A549 (cell line): ENCODE results near the gene CEACAM7.

Source experiments
- BHLHE40 ChIP-seq: IDR thresholded peaks from 2 replicates; pipeline ENCODE4 v1.6.1; 2012; ENCODE audit warnings: low read depth, low read length, inconsistent platforms
- CHD2 ChIP-seq: fragments of 150-350 bp; IDR thresholded peaks from 2 replicates; pipeline ENCODE4 v1.6.1; 2014; ENCODE audit warnings: low read length; ENCODE audit not compliant: partially characterized antibody
- ESRRA ChIP-seq: fragments of 150-350 bp; IDR thresholded peaks from 2 replicates; pipeline ENCODE4 v1.6.1; 2014; ENCODE audit warnings: mild to moderate bottlenecking, low read length, borderline replicate concordance
- MAX ChIP-seq: IDR thresholded peaks from 2 replicates; pipeline ENCODE4 v1.6.1; 2012
- POLR2A ChIP-seq: IDR thresholded peaks from 2 replicates; pipeline ENCODE4 v1.6.1; 2012; ENCODE audit warnings: mild to moderate bottlenecking, low read length
- RAD21 ChIP-seq, 2 experiments: fragments of >200 bp in 1 of 2; sonication (Bioruptor Twin) in 1 of 2; formaldehyde crosslinking in 1 of 2; IDR thresholded peaks in 1 of 2; conservative IDR thresholded peaks in 1 of 2; 2 replicates in 1 of 2; 3 replicates in 1 of 2; pipeline ENCODE4 v1.6.1; 2012 to 2018; ENCODE audit warnings: inconsistent platforms in 1 of 2
- USF2 ChIP-seq: fragments of 450-650 bp; IDR thresholded peaks from 2 replicates; pipeline ENCODE4 v1.6.1; 2014; ENCODE audit warnings: antibody characterized with exemption
- ZC3H11A ChIP-seq: fragments of 450-650 bp; IDR thresholded peaks from 2 replicates; pipeline ENCODE4 v1.6.1; 2014; ENCODE audit warnings: antibody characterized with exemption, mild to moderate bottlenecking
- TF ChIP-seq, protein P1 (sequence below): fragments of >200 bp; sonication (Bioruptor Twin); formaldehyde crosslinking; IDR thresholded peaks from 3 replicates; pipeline ENCODE4 v1.5.1; 2016
- TF ChIP-seq, protein P2 (sequence below): fragments of 200-600 bp; sonication (generic); IDR thresholded peaks from 2 replicates; pipeline ENCODE4 v1.6.1; 2016; ENCODE audit warnings: antibody characterized with exemption, mild to moderate bottlenecking, moderate library complexity

- TF ChIP-seq, protein P1, sequence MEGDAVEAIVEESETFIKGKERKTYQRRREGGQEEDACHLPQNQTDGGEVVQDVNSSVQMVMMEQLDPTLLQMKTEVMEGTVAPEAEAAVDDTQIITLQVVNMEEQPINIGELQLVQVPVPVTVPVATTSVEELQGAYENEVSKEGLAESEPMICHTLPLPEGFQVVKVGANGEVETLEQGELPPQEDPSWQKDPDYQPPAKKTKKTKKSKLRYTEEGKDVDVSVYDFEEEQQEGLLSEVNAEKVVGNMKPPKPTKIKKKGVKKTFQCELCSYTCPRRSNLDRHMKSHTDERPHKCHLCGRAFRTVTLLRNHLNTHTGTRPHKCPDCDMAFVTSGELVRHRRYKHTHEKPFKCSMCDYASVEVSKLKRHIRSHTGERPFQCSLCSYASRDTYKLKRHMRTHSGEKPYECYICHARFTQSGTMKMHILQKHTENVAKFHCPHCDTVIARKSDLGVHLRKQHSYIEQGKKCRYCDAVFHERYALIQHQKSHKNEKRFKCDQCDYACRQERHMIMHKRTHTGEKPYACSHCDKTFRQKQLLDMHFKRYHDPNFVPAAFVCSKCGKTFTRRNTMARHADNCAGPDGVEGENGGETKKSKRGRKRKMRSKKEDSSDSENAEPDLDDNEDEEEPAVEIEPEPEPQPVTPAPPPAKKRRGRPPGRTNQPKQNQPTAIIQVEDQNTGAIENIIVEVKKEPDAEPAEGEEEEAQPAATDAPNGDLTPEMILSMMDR = no peak
- TF ChIP-seq MAX (no peak), RAD21 (conservative IDR thresholded peaks at IDR 0.05 in 1 of 2, IDR thresholded peaks at IDR 0.05 in 1 of 2) (no peak), ESRRA (no peak), USF2 (no peak), CHD2 (no peak), BHLHE40 (no peak), POLR2A (no peak), ZC3H11A (no peak)
- TF ChIP-seq, protein P2, sequence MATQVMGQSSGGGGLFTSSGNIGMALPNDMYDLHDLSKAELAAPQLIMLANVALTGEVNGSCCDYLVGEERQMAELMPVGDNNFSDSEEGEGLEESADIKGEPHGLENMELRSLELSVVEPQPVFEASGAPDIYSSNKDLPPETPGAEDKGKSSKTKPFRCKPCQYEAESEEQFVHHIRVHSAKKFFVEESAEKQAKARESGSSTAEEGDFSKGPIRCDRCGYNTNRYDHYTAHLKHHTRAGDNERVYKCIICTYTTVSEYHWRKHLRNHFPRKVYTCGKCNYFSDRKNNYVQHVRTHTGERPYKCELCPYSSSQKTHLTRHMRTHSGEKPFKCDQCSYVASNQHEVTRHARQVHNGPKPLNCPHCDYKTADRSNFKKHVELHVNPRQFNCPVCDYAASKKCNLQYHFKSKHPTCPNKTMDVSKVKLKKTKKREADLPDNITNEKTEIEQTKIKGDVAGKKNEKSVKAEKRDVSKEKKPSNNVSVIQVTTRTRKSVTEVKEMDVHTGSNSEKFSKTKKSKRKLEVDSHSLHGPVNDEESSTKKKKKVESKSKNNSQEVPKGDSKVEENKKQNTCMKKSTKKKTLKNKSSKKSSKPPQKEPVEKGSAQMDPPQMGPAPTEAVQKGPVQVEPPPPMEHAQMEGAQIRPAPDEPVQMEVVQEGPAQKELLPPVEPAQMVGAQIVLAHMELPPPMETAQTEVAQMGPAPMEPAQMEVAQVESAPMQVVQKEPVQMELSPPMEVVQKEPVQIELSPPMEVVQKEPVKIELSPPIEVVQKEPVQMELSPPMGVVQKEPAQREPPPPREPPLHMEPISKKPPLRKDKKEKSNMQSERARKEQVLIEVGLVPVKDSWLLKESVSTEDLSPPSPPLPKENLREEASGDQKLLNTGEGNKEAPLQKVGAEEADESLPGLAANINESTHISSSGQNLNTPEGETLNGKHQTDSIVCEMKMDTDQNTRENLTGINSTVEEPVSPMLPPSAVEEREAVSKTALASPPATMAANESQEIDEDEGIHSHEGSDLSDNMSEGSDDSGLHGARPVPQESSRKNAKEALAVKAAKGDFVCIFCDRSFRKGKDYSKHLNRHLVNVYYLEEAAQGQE = no peak
Measured at GRCh38 chr19:41671486-41671885, 16.6 kb downstream of the CEACAM7 start.
